HG03432 (cell line): Measurements from ENCODE around the gene FASN.

Source experiments
- ATAC-seq: cut with Tn5 transposase; IDR thresholded peaks from one replicate; pipeline ENCODE4 v1.9.1; 2021; ENCODE audit warnings: mild to moderate bottlenecking, moderate library complexity; ENCODE audit not compliant: unreplicated experiment

The FASN gene

DNA sequence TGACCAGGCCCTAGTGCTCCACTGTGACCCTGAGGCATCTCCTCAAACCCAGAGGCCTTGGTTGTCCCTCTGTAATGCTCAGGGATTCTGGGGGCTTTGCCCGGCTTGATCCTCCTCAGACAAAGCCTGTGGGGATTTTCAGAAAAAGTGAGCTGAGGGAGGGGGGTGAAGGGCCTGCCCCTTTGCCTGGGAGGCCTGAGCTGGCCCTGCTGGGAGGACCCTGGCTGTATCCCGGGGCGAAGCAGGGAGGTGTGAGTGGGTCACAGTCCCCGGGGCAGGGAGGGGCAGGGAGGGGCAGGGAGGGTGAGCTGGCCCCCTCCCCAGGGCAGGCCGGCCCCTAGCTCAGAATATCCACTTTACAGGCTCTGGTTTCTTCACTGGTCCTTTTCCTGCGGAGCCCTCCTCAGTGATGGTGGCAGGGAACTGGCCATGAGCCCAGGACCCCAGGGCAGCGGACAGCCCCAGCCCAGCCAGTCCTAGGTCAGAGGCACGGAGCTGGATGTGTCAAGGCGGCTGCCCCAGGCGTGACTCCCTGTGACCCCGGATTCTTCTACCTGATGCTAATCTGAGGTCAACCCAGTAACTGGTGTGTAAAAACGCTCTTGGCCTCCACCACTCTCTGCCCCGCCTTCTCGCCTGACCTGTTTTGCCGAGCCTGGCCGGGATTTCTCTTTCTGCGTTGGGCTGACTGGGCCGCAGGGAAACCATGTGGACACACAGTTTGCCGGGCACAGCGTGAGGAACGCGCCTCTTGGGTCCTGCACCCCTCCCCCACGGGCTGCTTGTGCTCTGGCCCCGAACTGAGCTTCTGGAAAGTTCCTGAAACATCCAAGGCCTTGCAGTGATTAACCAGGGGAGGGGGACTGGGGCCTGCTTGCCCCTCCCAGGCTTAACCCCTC is 5.8 kb upstream of the FASN start:
- no peak for ATAC-seq

DNA sequence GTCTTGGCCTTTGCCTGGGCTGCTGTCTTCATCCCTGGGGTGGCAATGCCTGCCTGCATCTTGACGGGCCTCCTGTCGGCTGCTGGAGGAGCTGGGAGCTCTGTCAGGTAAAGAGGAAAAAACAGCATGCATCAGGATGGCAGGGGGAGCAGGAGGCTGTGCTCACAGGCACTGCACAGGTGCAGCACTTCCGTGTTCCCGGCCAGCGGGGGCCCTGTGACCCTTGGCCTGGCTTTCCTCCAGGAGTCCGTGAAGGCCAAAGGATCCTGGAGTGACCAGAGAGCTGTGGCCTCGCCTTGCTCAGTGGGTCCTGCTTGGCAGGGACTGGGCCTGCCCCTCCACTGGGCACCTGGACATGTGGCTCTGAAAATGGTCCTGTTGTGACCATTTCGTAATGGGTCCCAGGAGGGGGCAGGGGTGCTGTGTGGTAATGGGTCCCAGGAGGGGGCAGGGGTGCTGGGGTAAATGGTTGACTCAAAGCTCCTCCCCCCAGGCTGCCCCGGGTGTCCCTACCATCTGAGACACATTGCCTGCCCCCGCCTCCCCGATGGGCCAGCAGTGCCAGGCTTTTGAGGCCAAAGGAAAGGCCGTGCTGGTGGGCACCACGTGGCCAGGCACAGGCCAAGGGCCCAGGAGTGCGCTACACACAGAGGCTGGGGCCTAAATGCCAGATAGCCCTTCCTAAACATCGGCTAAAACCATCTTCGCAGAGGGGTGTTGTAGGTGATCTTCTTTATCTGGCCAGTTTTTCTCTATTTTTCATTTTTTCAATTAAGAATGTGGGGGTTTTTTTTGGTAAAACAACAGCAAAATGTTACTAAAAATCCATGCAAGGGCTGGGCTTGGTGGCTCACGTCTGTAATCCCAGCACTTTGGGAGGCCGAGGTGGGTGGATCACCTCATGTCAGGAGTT is 4.0 kb upstream of the FASN start:
- ATAC-seq, result no peak

DNA sequence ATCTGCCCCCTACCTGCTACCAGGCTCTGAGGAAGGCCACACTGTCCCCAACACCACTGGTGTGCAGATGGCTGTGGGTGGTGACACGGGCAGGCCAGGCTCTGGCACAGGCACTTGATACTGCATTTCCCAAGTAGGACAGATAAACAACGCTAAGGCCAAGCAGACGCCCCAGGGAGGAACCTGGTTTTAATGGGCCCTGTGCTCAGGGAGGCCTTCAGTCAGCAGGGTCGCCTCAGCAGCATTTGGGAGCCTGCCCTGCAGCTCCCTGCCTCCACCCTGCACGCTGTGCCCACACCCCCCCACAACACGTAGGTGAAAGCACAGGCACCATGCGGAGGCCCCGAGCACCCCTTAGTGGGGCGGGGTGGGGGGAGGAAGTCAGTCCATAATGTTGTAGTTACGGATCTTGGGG is 3.3 kb upstream of the FASN start:
- no peak for ATAC-seq

DNA sequence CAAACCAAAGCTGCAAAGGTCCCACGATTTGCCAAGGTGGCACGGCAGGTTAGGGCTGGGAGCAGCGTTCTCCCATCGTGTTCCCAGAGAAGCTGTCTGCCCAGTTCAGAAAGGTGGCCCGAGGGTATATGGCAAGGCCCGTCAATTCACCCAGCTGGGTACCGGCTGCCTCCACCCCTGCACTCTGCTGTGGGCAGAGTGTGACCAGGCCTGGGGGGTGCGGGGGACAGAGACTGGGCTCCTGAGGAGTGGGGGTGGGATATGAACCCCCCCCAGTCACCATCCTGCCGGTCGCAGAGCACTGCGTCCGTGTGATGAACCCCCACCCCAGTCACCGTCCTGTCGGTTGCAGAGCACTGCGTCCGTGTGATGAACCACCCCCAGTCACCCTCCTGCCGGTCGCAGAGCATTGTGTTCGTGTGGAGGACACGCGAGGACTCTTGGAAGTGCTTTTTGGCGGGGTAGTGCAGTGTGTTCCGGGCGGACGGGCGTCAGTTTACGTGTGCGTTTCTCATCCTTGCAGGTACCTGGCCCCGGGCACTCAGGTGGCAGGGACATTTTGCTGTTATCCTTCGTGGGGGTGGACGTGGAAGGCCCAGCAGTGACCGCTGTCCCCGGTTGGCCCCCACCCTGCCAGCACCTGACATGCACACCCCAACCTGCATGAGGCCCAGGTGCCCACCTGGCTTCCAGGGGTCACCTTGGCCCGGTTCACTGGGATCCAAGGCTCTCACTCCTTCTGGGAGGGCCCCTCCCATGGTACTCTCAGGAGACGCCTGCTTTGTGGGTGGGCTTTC is 2.7 kb upstream of the FASN start:
- ATAC-seq, result no peak

DNA sequence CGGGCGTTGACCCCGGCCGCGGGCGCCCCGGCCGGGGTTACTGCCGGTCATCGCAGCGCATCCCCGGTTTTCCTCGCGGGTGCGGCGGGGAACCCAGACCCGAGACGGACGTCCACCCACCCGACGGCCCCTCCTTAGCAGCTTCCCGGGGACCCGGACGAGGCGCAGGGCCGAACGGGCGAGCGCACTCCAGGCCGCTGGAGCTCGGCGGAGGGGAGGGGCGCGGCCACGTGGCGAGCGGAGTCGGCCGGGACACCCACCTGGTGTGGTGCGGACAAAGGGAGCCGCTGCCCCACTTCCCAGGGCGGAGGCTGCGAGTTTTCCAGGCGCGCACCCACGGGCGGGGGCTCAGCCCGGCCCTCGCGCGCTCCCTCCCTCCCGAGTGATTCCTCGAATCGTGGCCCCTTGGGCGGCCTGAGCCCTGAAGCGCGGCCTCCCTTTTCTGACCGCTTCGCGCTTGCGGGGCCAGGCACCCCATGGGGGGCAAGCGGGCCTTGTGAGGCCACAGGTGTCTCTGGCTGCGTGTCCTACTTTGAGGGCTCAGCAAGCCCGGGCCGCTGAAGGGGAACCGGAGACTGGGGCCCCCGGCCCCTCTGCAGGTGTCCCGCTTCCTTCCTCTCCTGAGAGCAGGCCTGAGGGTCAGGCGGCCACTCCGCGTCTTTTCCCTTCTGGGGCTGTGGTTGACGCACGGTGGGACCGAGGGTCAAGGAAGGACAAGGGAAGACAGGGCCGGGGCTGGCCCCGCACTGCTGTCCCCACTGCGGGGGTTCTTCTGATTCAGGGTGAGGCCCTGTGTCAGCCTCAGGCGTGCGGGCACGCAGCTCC is 1.1 kb upstream of the FASN start:
- peak; percentile 16 for ATAC-seq

DNA sequence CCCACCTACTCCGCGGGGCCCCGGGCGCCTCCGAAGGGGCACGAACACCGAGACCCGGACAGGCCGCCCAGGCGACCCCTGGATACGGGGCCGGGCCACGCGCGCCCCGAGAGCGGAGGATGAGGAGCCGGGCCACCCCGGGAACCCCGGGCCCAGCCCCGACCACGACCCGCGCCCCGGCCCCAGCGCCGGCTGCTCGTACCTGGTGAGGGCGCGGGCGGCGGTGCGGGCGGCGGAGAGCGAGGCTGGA is 192 bp downstream of the FASN start:
- peak; percentile 28 for ATAC-seq

DNA sequence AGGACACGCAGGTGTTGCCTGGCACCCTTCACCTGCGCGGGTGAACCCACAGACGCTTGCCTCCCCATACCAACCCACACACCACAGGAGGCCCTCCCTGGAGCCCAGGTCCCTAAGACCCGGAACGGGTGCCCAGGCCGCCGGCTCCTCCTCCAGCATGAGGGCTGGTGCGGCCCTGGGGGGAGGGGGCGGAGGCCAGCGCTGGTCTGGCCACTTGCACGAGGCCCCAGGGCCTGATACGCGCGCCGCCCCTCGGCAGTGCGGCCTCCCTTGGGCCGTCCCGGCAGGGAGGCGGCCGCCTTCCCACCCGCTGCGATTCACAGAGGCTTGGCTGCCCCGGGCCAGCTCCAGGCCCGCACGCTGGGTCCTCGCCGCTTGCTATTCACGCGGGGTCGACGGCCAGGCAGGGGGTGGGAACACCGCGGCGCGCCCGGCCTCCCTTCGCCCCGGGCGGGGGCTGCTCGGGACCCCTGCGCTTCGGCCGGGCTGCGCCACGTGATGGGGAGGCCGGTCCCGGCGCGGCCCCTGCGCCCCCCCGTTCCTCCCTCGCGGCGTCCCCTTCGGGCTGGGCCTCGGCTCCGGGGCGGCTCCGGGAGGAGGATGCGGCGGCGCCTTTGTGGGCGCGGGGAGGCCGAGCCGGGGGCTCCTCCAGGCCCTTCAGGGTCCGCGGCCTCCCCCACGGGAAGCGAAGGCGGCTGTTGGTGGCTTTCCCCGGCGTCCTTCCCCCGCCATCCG is 685 bp downstream of the FASN start:
- ATAC-seq, result peak; percentile 2

DNA sequence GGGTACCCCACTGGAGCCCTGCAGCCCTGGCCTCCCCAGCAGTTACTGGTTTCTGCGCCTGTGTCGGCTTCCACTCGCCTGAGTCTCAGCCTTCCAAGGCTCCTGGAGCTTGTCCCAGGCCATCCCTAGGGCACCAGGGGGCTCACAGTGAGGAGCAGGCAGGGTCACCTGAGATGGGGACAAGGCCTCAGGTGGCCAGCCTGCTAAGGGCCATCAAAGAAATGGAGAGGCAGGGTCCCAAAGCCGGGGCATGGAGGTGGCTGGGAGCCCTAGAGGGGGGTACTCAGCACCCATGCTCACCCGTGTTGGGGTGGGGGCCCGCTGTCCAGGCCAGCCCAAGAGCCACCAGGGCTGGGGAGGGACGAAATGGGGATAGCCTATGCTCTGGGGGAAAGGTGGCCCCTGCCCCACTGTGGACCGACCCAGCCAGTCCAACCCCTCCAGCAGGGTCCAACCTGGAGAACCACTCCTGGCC is 1.3 kb downstream of the FASN start:
- ATAC-seq, result no peak

DNA sequence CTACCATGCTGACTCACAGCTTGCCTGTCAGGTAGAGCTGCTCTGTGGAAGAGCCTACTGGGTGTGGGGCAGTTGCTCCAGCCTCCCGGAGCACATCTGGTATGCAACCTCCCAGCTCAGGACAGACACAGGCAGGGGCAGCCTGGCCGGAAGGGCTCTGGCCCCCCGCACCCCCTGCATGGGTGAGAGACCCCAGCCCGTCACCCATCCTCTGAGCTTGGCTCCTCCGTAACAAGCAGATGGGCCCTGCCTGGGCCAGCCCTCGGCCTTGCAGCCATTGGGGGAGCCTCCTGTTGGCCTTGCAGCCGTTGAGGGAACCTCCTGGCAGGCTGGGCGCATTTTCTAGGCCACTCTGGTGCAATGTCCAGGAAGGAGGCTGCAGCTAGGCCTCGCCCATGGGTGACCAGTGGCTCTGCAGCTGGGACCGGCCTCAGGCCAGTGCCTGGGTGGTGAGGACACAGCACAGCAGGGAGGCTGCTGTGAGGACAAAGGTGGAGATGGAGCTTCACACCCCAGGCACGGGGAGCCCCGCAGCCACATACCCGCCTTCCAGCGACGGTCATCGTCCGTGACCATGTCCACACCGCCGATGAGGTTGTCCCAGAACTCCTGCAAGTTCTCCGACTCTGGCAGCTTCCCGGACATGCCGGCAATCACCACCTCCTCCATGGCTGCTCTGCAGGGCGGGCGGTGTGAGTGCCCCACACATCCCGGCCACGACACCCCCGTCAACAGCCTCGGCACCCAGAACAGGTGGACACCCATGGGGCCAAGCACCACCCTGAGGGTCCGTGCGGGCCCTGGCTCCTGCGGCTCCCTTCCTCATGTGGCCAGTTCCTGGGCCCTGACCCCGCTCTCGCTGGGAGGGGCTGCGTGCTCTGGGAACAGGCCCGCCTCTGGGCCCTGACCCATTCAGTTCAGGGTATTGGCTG is 2.0 kb downstream of the FASN start:
- no peak for ATAC-seq

DNA sequence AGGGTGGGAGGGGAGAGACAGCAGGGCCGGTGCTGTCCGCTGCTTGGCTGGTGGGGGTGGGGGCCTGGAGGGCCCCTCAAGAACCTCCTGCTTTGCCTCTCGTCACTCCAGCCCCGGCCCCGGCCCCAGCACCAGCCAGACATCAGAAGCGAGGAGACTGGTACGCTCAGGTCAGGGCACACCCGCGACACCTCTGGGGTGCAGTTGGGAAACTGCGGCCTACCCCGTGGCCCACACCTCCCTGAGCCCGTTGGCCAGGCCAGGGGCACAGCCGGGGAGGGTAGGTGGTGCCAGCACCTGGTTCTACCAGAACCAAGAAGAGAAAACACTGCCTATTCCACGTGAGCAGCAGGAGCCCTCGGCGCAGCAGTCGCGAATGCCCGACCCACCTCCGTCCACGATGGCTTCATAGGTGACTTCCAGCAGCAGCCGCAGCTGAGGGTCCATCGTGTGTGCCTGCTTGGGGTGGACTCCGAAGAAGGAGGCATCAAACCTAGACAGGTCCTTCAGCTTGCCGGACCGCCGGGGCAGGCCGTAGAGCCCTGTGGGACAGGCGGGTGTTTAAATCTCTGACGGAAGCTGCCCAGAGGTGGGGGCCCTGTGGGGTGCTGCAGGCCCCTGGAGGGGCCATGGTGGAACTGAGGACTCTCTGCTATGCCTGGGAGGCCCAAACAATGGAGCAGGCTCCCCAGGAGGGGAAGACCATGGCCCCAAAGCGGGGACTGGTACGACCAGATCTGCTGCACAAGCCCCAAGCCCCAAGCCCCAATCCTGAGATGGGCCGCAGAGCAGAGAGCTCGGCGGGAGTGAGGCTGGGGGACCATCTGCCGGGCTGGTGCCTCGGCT is 2.9 kb downstream of the FASN start:
- no peak for ATAC-seq

DNA sequence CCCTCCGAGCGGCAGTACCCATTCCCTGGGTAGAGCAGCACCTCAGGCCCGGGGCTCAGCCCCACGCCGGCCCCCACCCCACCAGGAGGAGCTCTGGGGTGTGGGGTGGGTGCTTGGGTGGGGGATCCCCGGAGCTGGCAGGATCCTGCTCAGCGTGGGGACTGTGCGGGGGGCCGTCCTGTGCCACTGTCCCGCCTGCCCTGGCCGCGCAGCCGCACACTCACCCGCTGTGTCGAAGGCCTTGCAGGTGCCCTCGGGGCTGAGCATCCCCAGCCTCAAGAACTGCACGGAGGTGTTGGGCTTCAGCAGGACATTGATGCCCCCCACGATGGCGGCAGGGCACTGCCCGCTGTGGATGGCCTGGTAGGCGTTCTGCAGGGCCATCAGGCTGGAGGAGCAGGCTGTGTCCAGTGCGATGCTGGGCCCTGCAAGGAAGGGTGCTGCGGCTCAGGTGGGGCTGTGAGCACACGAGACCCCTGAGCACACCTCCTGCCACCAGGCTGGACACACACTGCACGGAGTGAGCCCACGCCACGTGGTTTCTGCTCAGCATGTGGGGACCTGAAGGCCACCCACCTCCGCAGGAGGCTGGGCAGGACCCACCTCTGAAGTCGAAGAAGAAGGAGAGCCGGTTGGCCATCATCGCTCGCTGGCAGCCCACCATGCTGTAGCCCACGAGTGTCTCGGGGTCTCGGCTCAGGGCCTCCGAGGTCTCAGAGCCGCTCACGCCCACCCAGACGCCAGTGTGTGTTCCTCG is 4.9 kb downstream of the FASN start:
- ATAC-seq, result no peak

DNA sequence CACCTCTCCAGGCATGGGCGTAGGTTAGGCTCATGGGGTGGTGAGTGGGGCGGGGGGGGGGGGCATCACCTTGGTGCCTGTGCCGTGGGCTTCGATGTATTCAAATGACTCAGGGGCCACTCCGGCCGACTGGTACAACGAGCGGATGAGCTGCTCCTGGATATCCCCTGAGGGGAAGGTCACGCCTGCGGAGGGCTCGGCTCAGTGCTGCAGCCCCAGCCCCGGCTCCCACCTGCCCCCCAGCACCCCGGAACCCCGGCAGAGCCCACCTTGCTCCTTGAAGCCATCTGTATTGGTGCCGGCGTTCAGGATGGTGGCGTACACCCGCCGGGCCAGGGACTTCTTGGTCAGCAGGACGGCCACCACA is 5.4 kb downstream of the FASN start:
- ATAC-seq, result no peak

DNA sequence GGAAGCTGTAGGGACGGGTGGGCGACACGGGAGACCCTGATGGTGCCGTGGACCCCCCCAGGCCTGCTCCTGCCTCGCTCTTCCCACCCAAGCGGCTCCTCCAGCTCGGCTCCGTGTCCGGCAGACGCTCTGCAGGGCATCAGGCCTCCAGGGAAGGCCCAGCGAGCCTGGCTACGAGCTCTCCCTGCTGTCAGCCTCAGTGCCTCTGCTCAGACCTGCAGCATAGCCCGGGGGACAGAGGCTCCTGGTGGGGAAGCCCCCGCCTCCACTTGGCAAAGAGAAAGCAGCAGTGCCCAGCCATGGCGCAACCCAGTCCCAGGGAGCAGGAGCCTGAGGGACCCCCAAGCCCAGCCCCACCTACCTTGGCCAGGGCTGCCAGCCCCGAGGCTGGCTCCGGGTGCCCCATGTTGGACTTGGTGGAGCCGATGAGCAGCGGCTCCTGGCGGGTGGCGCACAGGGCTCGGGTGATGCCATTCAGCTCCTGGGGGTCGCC is 5.9 kb downstream of the FASN start:
- ATAC-seq, result no peak

DNA sequence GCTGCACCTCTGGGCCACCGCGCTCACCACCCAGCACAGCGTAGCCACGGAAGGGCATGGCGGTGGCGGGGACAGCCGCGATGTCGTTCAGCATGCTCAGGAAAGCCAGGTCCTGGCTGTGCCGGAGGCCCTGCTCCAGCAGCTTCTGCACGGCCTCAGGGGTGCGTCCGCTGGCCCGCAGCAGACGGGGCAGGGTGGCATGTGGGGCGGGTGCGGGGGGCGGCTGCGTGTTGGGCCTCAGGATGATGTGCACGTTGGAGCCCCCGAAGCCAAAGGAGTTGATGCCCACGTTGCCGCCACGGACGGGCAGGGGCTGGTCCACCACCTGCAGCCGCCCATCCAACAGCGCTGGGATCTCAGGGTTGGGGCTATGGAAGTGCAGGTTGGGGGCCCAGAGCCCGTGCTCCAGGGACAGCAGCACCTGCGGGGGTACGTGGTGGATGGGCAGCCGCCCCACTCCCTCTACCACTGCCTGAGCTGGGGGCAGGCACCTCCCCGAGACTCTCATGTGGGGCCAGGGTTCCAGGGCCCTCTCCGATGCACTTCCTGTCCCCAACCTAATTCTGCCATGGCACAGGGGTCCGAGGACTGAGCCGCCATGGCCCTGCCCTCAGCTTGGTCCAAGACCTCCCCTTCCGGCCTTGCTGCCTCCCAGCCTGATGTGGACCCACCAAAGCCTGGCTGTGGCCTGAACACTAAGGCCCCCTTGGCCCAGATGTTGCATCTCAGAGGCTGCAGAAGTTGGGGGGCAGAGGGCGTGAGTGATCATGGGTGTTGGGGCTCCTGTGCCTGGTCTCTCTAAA is 6.6 kb downstream of the FASN start:
- no peak for ATAC-seq

DNA sequence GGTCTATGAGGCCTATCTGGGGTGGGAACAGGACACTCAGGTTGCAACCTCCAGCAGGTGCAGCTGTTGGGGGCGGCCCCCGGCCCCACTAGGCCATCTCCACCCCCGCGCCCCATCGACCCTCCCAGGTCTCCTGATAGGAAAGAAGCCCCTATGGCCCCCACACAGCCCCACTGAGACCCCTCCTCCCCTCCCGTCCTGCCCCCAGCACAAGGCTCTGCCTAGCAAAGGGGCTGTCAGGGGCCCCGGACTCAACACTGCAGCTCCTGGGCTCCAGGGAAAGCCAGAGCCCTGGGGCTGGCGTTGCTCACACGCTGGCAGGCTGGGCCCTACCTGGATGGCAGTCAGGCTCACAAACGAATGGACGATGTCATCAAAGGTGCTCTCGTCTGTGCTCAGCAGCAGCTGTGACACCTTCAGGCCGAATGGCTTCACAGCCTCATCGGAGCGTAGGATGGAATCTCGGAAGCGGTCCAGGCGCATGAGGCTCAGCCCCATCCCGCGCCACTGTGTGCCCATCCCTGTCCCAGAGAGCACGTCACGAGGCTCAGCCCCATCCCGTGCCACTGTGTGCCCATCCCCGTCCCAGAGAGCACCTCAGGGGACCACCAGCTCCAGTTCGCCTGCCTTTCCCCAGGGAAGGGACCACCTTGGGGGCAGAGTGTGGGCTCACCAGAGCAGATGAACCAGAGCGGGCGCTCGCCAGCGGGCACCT is 7.3 kb downstream of the FASN start:
- no peak for ATAC-seq
